ENCODE measurements around the gene LARP1.
"Not testable (repeated sequence)": the region's sequence is repeated elsewhere in the genome, so short reads cannot be mapped to it uniquely, and the experiment has no call there.

Gene LARP1

DNA sequence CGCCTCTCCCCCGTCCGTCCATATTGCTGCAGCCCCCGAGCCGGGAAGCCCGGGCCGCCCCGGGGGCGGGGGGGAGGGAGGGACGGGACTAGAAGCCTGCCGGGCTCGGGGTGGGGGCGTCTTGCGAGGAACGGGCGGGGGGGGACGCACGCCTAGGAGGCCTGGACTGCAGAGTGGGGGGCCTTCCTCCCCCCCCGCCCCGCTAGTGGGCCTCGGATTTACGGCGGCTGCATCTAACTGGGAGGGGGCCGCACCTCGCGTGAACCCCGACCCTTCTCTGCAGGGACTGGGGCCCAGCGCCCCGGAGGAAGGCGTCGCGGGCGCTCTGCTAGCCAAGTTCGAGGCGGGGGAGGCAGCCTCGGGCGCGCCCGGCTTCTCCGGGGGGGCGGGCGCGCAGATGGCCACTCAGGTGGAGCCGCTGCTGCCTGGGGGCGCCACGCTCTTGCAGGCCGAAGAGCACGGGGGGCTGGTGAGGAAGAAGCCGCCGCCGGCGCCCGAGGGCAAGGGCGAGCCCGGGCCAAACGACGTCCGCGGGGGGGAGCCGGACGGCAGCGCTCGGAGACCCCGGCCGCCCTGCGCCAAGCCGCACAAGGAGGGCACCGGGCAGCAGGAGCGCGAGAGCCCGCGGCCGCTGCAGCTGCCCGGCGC lies at the start of gene LARP1:
Gene LARP1, plus strand, starts transcription at position 17 of the 648 bp plus-strand sequence. Its CDS starts 381 bp downstream, at position 398.
- DNase-seq, result peak; percentile 54

DNA sequence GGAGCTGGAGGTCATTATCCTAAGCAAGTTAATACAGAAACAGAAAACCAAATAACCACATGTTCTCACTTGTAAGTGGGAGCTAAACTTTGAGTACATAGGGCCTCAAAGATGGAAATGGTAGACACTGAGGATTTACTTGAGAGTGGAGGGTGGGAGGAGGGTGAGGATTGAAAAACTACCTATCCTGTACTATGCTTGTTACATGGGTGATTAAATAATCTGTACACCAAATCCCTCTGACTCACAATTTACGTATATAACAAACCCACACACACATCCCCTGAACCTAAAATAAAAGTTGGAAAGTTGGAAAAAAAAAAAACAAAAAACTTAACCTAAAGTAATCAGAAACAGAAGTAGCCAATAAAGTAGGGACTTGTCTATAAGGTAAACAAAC lies 48.8 kb upstream of the LARP1 start:
- no peak for DNase-seq

DNA sequence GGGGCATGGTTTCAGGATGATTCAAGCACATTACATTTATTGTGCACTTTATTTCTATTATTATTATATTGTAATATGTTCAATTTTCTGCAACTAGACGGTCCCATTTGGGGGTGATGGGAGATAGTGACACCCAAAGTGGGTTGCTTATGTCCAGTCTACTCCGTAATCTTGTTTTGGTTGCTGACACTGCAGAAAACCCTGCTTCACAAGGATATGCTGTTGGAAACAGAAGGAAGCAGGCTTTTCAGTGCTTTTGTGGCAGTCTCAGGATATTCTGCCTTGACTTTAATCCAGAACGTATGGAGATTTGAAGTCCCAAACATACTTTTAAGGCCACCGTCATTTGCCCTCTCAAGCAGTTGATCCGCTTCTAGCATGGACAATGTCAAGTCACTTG lies 47.5 kb upstream of the LARP1 start:
- no peak for DNase-seq

DNA sequence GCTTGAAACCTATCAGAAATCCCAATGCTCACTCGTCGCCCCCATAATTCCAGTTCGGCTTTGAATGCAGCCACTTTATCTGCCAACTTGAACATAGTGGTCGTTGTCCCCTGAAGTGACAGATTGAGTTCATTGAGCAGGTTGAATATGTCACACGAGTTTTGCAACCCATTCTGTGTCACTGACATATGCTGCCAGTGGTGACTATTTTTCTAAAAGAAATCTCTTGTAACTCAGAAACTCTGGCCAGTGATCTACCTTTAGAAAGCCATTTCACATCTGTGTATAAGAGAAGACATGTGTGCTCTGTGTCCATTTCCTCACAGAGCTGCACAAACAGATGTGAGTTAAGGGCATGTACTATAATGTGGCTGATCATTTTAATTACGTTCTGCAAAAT lies 47.0 kb upstream of the LARP1 start:
- DNase-seq, result no peak

DNA sequence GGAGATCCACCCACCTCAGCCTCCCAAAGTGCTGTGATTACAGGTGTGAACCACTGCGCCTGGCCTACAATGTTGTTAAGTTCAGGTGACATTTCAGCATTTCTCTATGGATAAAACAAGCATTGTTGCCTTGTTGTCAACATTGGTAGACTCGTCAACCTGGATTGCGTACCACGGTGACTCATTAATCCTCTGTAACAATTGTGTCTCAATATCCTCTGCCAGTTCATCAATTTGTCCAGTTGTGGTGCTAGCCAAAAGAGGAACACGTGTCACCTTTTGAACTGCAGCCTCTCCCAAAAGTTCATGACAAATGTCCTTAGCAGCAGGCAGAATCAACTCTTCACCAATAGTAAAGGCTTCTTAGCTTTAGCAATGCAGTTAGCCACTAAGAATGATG lies 46.3 kb upstream of the LARP1 start:
- DNase-seq, result no peak

DNA sequence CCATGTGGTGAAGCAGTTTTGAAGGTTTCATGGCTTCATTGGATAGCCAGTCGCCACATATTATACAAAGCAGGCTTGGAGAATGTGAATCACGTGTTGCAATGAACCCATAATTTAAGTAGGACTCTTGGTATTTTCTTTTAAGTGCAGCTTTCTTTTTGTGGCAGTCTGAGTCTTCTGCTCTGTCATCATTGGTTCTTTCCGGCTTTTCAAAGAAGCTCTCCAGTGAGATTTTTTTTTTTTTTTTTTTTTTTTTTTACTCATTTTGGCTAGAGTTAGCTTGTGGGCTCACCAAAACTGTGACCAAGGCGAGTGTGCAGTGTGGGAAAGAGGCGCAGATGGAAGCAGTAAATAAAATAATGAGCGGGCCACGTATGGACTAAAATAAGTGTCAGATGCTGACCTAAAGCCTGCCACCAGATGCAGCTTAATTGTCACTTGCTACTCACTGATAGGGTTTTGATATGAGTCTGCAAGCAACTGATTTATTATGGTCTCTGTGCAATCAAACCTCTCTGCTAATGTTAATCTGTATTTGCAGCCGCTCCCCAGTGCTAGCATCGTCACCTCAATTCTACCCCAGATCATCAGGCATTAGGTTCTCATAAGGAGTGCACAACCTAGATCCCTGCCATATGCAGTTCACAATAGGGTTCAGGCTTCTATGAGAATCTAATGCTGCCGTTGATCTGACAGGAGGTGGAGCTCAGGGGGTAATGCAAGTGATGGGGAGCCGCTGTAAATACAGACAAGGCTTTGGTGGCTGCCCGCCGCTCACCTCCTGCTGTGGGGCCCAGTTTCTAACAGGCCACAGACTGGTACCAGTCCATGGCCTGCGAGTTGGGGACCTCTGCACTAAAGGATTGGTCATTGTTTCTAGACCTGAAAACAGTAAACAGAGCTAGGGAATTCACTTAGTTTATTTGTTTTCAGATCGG lies 45.5 kb upstream of the LARP1 start:
- no peak for DNase-seq

DNA sequence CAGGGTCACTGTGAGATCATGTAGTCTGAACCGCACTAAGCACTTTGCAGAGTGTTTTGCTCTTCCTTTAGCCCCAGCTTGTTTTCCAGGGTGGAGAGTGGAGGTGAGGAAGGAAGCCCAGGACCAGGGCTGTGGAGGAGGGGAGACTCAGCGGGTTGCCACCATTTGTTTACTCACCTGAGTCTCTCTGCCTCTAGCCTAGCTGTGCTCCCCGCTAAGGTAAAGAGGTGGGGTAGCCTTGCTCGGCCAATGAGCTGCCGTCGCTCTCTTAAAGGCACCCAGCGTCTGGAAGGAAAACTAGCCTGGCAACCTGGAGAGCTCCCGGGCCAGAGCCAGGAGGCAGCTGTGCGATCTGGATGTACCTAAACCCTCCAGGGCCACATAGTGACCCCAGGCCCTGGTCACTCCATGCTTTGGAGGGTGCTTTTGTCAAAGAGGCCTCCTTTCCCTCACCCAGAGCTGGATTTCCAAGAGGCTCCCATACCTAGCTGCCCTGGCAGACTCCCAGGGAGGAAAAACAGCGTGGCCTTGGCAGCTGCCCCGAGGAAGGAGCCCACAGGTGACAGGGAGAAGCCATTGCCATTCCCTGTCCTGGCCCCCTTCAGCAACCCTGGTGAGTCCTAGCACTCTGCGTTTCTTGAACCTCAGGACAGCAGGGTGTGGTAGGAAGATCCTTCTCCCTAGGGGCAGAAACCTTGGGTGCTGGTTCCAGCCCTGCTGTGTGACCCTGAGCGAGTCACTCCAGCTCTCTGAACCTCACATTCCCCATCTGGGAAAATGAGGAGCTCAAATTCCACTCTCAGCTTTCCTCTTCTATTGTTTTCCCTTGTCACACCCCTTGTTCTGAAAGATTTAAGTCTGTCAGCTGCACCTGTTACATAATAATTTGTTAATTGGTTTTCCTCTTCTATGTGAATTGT lies 42.4 kb upstream of the LARP1 start:
- DNase-seq, result no peak

DNA sequence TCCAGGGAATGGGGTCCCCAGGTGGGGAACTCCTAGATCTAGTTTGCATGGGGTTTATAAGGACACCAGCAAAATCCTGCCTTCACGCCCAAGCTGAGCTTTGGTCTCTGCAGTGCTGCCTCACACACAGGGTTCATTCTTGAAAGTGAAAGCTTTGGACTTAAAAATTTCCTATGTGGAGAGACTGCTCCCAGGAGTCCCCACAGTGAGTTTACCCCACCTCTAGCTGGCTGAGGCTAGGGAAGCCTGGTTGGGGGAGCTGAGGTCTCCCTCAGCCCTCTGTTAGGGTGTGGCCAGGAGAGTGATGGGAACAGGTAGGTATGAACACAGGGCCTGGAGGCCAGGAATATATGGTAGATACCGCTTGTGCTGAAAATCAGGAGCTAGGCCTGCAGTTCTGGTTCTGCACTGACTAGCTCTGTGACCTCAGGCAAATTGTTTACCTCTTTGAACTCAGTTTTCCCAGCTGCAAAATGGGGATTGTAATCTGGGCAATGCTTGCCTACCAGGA lies 41.5 kb upstream of the LARP1 start:
- peak; percentile 41 for DNase-seq

DNA sequence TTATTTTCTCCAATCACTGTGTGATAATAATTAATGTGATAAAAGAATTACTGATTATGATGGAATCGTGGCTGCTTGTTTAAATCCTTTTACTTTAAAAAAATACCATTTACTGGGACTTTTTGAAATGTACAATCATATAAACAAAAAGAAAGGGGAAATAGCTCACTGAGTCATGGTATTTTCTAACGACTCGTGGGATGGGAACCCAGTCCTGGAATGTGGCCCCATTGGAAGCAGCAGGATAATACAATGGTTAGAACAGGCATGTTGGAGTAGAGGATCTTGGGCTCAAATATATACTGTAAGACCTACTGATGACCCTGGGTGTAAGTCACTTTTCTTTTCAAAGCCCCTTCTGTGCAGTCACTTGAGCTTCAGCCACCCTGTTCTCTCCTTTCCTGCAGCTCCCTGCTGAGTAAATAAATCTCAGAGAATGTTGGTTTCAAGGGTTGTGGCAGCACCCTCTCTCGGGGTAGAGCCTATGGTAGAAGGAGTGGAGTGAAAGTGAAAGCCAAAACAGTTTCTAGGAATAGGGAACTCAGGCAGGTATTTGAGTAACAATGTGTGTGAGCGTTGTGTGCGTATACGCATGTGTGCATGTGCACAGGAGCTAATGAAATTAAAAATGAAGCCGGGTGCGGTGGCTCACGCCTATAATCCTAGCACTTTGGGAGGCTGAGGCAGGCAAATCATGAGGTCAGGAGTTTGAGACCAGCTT lies 40.8 kb upstream of the LARP1 start:
- DNase-seq, result peak; percentile 93

DNA sequence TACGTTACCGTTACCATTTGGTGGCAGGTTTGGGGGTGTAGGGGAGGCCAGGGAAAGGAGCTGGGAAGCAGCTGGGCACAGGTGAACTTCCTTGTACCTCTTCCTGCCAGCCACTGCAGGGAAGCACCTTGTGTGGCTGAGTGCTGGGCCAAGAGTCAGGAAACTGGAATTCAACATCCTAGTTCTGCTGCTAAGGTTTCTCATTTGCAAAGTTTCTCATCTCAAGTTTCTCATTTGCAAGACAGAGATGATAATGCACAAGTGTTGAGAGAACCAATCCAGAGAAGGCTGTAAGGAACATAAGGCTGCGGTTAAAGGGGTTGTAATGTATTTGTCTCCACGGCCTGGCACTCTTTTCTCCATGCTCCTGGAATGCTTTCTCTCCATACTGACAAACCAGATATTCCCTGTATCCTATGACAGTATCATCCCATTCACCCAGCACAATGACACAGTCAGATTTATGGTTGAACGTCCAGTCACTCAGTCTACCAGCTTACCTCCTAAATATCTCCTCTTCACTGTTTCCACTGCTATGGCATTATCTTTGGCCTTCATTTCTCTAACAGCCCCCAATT lies 33.6 kb upstream of the LARP1 start:
- no peak for DNase-seq

DNA sequence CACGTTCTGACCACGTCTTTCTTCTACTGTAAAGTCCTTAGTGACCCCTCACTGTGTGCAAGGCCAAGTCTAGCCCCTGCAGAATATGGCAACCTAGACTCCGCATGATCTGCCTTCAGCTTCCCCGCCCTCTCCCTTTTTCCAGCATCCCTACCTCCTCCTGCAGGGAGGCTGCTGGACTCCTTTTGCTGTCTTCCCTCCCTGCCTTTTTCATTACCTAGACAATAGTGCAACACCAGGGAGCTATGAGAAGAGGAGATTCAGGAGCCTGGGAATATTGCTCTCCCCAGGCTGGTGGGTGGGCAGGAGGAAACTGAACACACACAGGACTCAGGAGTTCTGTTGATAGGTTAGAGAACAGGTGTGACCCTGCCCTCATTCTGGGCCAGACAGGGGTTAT lies 33.1 kb upstream of the LARP1 start:
- no peak for DNase-seq

DNA sequence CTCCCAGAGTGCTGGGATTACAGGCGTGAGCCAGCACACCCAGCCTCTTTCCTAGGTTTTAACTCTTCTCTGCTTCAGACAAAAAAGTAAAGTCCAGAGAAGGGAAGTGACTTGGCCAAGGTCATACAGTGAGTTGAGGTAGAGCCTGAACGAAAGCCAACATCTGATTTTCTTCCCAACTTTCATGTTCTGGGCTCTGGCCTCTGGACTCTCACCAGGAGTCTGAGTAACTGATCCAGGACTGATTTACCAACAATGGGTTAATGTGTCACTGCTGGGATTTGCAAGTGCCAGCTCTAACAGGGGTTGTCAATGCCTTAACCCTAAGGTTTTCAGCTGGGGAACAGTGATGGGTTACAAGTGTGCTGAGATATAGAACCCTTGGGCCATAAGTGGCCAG lies 32.2 kb upstream of the LARP1 start:
- DNase-seq, result no peak

DNA sequence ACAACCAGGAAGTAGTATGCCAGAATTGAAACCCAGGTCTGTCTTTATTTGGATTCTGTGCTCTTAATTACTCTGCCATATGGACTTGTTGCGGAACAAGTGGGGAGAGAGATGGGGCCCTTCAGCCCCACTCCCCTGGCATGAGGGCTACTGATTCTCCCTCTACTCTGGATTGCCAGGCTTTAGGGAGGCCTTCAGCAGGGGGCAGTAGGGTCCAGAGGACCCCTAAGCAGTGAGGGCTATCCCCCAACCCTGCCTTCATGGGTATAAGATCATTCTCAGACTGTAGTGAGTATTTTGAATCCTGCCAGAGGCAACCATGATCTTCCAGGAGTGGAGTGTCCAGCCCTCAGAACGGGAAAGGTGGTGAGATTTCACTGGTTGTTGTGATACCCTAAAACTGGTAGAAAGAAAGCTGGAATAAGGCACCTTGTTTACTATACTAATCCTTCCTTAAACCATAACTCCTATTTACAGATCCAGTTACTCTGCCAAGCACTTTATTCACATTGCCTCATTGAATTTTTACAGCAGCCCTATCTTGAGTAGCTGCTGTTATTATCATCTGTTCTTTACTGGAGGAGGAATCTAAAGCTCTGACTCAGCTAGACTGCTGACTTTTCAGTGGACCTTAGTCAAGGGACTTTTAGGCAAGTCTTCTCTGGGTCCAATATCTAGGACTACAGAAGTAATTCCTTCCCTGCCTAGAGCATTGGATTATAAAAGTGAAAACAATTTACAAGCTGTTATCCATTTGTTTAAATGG lies 31.3 kb upstream of the LARP1 start:
- peak; percentile 73 for DNase-seq

DNA sequence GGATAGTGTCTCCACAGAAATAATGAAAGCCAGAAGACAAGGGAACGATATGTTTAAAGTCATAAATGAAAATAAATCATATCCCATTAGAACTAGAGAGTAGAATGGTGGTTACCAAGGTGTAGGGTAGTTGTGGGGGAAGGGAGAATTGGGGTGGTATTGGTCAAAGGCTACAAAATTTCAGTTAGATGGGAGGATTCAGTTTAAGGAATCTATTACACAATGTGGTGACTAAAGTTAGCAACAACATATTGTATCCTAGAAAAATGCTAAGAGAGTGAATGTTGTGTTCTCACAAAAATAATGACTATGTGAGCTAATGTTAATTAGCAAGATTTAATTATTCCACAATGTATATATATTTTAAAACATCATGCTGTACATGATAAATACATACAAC lies 27.8 kb upstream of the LARP1 start:
- no peak for DNase-seq

DNA sequence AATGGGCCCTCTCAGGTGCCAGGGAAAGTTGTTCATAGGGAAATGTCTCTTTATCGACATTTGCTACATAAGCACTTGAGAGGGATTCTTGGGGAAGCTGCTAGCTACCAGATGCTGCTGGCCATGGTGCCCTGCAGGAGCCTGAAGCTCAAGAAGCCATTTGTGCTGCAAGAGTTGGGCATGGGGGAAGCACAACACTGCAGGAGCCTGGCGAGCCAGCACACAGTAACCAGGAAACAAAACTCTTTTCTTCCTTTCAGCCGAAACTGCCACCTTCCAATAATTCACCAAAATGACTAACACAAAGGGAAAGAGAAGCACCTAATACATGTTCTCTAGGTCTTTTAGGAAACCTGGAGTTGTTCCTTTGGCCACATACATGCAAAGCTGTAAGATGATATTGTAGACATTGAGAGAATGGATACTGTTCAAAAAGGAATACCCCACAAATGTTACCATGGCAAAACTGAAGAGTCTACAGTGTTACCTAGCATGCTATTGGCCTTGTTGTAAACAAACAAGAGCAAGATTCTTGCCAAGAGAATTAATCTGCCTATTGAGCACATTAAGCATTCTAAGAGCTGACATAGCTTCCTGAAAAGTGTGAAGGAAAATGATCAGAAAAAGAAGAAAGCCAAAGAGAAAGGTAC lies 26.1 kb upstream of the LARP1 start:
- DNase-seq, result no peak

DNA sequence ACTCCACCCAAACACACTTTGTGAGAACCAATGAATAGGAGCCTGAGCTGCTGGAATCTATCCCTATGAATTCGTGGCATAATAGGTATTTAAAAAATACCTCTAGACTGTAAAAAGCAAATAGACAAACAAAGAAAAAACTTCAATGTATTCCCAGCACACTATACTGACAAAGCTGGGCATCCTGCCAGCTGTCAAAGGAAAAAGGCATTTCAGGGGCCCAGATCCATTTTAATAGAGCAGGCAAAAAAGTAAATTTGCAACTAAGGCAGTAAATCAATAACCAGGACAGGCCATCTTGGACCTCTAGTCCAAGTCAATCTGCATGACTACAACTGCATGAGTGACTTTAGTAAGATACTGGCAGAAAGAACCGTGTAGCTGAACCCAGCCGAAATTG lies 25.6 kb upstream of the LARP1 start:
- no peak for DNase-seq

DNA sequence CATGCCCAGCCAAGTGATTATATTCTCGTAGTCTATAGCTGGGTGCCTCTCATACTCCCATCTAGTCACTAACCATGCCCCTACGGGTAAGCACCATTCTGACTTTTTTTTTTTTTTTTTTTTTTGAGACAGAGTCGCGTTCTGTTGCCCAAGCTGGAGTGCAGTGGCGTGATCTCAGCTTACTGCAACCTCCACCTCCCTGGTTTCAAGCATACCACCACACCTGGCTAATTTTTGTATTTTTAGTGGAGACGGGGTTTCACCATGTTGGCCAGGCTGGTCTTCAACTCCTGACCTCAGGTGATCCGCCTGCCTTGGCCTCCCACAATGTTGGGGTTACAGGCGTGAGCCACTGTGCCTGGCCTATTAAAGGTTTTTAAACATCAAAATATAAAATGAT lies 24.4 kb upstream of the LARP1 start:
- not testable (repeated sequence) for DNase-seq

DNA sequence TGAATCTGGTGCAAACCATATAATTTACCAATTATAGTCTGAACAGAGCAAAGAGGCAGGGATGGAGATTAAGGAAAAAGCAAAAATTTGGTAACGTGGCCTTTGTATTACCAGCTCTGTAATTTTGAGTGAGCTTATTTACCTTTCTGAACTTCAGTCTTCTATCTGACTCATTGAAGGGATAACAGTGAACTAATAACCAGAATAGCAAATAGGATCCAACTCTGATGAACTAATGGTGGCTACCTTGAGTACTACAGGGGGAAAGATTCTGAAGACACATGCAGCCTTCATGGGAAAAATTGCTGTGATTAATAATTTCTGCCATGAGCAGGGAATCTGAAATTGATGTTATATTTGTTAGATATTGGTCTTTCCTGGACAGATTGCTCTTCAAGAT lies 23.0 kb upstream of the LARP1 start:
- no peak for DNase-seq

DNA sequence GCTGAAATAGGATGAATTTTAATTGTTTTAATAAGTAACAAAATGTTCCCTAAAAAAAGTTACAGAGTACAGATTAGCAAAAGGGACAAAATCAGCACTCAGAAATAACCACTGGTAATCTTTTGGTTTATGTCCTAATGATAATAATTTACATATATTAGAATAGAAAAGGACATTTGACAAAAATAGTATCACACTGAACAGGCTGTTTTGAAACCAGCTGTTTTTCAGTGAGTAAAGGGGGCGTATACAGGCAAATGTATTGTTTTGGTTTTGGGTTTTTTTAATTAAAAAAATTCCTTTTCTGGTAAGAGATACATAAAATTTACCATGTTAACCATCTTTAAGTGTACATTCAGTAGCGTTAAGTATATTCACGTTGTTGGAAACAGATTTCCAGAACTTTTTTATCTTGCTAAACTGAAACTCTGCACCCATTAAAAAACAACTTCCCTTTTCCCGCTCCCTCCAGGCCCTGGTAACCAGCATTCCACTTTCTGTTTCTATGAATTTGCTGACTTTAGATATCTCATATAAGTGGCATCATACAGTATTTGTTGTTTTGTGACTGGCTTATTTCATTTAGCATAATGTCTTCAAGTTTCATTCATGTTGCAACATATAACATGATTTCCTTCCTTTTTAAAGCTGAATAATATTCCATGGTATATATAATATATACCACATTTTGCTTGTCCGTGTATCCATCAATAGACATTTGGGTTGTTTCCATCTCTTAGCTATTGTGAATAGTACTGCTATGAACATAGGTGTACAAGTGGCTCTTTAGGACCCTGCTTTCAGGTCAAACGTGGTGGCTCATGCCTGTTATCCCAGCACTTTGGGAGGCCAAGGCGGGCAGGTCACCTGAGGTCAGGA lies 20.6 kb upstream of the LARP1 start:
- peak; percentile 69 for DNase-seq

DNA sequence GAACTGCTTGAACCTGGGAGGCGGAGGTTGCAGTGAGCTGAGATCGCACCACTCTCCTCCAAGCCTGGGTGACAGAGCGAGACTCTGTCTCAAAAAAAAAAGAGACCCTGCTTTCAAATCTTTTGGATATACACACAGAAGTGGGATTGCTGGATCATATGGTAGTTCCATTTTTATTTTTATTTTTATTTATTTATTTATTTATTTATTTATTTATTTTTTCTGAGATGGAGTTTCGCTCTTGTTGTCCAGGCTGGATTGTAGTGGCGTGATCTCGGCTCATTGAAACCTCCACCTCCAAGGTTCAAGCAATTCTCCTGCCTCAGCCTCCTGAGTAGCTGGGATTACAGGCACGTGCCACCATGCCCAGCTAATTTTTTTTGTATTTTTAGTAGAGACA lies 19.8 kb upstream of the LARP1 start:
- DNase-seq, result not testable (repeated sequence)
